Thyroid gland (tissue), 4 donors: ENCODE measurements around the gene SIX5. TPM values are rescaled to one million over a fixed set of nuclear protein-coding genes. Genes with fewer than 3 reads are reported as not detected.

Source experiments
- DNase-seq, 2 donors: peaks; one replicate each; pipeline ENCODE4 v3.0.0-alpha.2; 2019
- H3K27ac ChIP-seq, 3 donors: fragments of 200-600 bp; sonication (generic); 1 replicate in 2 of 3; 2 replicates in 1 of 3; pipeline ENCODE4 v1.5.1; 2016 to 2019; ENCODE audit warnings: mild to moderate bottlenecking in 1 of 3, moderate library complexity in 1 of 3
- H3K27me3 ChIP-seq: fragments of 200-600 bp; sonication (generic); one replicate; pipeline ENCODE4 v1.5.1; 2019
- H3K36me3 ChIP-seq, 2 donors: fragments of 200-600 bp; sonication (generic); one replicate each; pipeline ENCODE4 v1.5.1; 2016 to 2019
- H3K4me1 ChIP-seq, 2 donors: fragments of 200-600 bp; sonication (generic); one replicate each; pipeline ENCODE4 v1.5.1; 2017 to 2019
- H3K4me3 ChIP-seq, 3 donors: fragments of 200-600 bp; sonication (generic); replicated peaks in 1 of 3; 1 replicate in 2 of 3; 2 replicates in 1 of 3; pipeline ENCODE4 v1.5.1; 2016; ENCODE audit warnings: mild to moderate bottlenecking in 1 of 3
- H3K9me3 ChIP-seq: fragments of 200-600 bp; sonication (generic); one replicate; pipeline ENCODE4 v1.5.1; 2017
- POLR2A ChIP-seq, 2 donors: fragments of 450-650 bp; IDR thresholded peaks; one replicate each; pipeline ENCODE4 v1.6.1; 2017; ENCODE audit warnings: antibody characterized with exemption in 2 of 2, mild to moderate bottlenecking in 2 of 2, moderate library complexity in 1 of 2
- WGBS, 2 donors: methylation state at CpG; one replicate each; pipeline ENCODE4 v1.1.5; 2017; 5-methylcytosine and 5-hydroxymethylcytosine counted together
- intact Hi-C: fragments of 100-400 bp; cut with DNase I; formaldehyde crosslinking; loops from one replicate; pipeline ENCODE4 v1.15.1; 2023
- total RNA-seq, 4 donors: library from RNA; depleted of rRNA; stranded (reverse); fragments of >200 nt; gene quantifications; one replicate each; pipeline ENCODE4 v1.2.3, GENCODE V29; 2016
- TF ChIP-seq, protein P1 (sequence below), 6 experiments: fragments of 200-600 bp in 3 of 6; fragments of 450-650 bp in 3 of 6; sonication (generic) in 3 of 6; IDR thresholded peaks; one replicate each; pipeline ENCODE4 v1.5.1; 2016 to 2019; ENCODE audit warnings: antibody characterized with exemption in 6 of 6, mild to moderate bottlenecking in 2 of 6, inconsistent platforms in 1 of 6, moderate library complexity in 1 of 6

Gene SIX5
- total RNA-seq, 4 donors from 2014 or later = 18.3 to 33.0 (median 23.3) TPM

DNA sequence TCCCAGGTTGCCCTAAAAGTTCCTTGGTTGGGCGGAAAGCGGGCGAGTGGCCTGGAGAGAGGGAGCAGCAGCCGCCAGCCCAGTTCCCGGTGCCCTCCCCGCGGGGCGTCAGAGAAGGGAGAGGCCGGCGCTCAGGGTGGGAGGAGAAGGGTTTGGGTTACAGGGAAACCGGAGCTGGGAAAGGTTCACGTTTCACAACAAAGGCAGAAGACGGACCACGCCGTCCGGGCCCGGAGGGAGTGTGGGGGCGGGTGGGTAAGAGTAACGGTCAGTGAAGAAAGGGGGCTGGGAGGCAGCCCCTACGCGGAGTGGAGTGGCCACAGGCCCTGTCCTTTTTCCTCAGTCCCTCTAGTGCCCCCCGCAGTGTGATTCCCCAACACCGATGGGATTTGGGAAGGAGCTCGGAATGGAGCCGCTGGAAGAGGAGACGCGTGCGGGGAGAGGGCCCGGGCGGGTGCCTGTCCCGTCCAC is 1.6 kb downstream of the SIX5 start:
- Histone ChIP-seq H3K4me3 (peak overlapping the region; percentile 15 to 93 (median 59)), H3K27me3 (no peaks in the 10 kb centered on the region), H3K4me1 (peaks cover 33 to 43% of the 10 kb centered on the region in 2 donors), H3K9me3 (no peaks in the 10 kb centered on the region), H3K27ac (peak overlapping the region; percentile 91 to 96 (median 95)), H3K36me3 (peaks cover 0 to 3% of the 10 kb centered on the region in 2 donors)
- peak; percentile 46 to 77 for TF ChIP-seq POLR2A (IDR thresholded peaks at IDR 0.05)
- TF ChIP-seq, protein P1, sequence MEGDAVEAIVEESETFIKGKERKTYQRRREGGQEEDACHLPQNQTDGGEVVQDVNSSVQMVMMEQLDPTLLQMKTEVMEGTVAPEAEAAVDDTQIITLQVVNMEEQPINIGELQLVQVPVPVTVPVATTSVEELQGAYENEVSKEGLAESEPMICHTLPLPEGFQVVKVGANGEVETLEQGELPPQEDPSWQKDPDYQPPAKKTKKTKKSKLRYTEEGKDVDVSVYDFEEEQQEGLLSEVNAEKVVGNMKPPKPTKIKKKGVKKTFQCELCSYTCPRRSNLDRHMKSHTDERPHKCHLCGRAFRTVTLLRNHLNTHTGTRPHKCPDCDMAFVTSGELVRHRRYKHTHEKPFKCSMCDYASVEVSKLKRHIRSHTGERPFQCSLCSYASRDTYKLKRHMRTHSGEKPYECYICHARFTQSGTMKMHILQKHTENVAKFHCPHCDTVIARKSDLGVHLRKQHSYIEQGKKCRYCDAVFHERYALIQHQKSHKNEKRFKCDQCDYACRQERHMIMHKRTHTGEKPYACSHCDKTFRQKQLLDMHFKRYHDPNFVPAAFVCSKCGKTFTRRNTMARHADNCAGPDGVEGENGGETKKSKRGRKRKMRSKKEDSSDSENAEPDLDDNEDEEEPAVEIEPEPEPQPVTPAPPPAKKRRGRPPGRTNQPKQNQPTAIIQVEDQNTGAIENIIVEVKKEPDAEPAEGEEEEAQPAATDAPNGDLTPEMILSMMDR (IDR thresholded peaks at IDR 0.05) = no peak
- 6 to 13% methylated on average over 15 to 31 of the region's 31 CpGs for WGBS, 2 donors
- intact Hi-C loops = loop anchor here (10.0 kb wide), 1 partner anchor 53 kb away; no protein-coding TSS in a partner anchor
- peak; percentile 78 to 83 for DNase-seq

DNA sequence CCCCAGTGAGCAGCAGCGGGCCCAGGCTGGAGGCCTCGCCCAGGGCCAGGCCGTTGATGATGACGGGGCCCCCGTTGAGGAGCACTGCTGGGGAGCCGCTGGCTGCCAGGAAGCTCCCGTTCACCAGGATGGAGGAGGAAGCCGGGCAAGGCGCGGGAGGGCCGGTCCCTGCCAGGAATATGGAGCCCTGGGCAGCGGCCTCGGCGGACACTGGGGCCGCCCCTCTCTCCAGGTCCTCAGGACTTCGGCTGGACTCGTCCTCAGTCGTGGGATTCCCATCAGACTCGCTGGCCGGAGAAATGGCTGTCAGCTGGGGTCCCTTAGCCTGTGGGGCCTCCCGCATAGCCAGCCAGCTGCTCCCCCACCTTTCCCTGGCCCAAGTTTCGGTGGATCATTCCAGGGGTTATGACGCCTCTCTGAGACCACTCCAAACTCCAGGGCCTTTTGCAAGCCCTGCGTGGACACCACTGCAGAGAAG is 2.1 kb downstream of the SIX5 start:
- Histone ChIP-seq H3K36me3 (peaks cover 0 to 3% of the 10 kb centered on the region in 2 donors), H3K4me1 (peaks cover 33 to 43% of the 10 kb centered on the region in 2 donors), H3K27ac (peak overlapping the region; percentile 91 to 96 (median 95)), H3K9me3 (no peaks in the 10 kb centered on the region), H3K27me3 (no peaks in the 10 kb centered on the region), H3K4me3 (peak overlapping the region; percentile 15 to 93 (median 59))
- intact Hi-C loops = loop anchor here (10.0 kb wide), 1 partner anchor 52 kb away; no protein-coding TSS in a partner anchor
- peak in 1 of 2 donors; percentile 46 for DNase-seq
- 15 to 35% methylated on average over 8 to 11 of the region's 24 CpGs for WGBS, 2 donors
- TF ChIP-seq POLR2A (IDR thresholded peaks at IDR 0.05) = no peak
- TF ChIP-seq, protein P1 (IDR thresholded peaks at IDR 0.05) = no peak

DNA sequence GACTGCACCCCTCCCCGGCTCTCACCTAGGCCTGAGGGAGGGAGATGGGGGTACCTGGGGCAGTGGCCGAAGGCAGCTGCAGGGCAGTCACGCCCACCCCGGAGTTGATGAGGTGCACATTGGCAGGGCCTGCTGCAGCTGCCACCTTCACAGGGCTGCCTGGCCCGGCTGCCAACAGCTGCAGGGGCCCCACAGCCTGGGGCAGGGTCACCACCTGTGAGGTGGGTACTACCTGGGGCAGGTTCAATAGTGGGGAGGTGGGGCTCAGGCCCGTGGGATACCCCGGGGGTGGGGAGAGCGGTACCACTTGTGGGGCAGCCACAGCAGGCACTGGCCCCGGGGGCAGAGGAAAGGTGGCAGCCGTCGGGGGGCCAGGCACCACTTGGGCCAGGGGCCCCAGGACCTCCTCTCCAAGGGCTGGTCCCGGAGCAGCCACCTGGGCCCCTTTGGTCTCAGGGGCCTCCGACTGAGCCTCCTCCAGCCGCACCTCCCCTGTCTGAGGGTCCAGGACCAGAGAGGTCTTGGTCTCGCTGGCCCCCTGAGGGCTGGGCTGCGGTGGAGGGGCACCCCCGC is 2.7 kb downstream of the SIX5 start:
- H3K9me3 ChIP-seq = no peaks in the 10 kb centered on the region
- peak overlapping the region in 2 of 3 donors; percentile 59 to 93 for H3K4me3 ChIP-seq
- no peaks in the 10 kb centered on the region for H3K27me3 ChIP-seq
- H3K4me1 ChIP-seq = peaks cover 33 to 43% of the 10 kb centered on the region in 2 donors
- TF ChIP-seq, protein P1 (IDR thresholded peaks at IDR 0.05) = no peak
- no peak for TF ChIP-seq POLR2A (IDR thresholded peaks at IDR 0.05)
- DNase-seq = no peak
- H3K27ac ChIP-seq = peak overlapping the region; percentile 91 to 96 (median 95)
- 57 to 70% methylated on average over 2 to 13 of the region's 17 CpGs for WGBS, 2 donors
- intact Hi-C loops = loop anchor here (10.0 kb wide), 1 partner anchor 52 kb away; no protein-coding TSS in a partner anchor
- H3K36me3 ChIP-seq = peaks cover 0 to 3% of the 10 kb centered on the region in 2 donors

DNA sequence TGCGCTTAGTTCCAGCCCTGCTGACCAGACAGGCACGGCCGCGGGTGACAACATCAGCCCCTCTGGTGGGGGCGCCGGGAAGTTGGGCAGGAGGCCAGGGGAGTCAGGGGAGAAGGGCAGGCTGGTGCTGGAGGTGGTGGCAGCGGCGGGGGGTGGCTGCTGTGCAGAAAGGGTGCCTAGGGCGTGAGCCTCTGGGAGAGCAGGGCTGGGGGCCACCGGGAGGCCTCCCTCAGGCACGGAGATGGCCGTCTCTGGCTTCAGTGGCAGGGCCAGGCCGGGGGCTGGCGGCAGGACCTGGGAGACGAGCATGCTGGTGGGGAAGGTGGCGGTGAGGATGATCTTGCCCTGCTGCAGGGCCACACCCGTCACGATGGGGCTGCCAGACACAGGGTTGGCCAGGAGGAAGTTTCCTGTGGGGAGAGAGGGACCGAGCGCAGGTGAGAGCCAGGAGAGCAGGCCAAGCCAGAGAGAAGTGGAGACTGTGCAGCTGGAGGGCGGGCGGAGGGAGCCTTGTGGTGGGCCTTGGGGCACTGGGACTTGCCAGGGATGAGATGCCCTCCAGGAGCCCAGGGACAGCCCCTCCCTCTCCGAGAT is 3.3 kb downstream of the SIX5 start:
- Histone ChIP-seq H3K27me3 (no peaks in the 10 kb centered on the region), H3K4me1 (peaks cover 33 to 38% of the 10 kb centered on the region in 2 donors), H3K9me3 (no peaks in the 10 kb centered on the region), H3K36me3 (peaks cover 0 to 3% of the 10 kb centered on the region in 2 donors), H3K4me3 (no peak overlapping the region), H3K27ac (peak overlapping the region in 2 of 3 donors; percentile 91 to 95)
- no peak for DNase-seq
- intact Hi-C loops = loop anchor here (10.0 kb wide), 1 partner anchor 51 kb away; no protein-coding TSS in a partner anchor
- 83 to 89% methylated on average over 18 to 19 of the region's 23 CpGs for WGBS, 2 donors
- TF ChIP-seq POLR2A (IDR thresholded peaks at IDR 0.05) = no peak
- TF ChIP-seq, protein P1 (IDR thresholded peaks at IDR 0.05) = no peak
